Hippocampal formation (tissue), 2 donors: ENCODE results near the gene SEMA4D.
"Not testable (repeated sequence)": the region's sequence is repeated elsewhere in the genome, so short reads cannot be mapped to it uniquely, and the experiment has no call there.

Source experiments
- DNase-seq, 2 donors: peaks; one replicate each; lab custom pipeline; 2025; lab: John Stamatoyannopoulos, UW

SEMA4D gene

DNA sequence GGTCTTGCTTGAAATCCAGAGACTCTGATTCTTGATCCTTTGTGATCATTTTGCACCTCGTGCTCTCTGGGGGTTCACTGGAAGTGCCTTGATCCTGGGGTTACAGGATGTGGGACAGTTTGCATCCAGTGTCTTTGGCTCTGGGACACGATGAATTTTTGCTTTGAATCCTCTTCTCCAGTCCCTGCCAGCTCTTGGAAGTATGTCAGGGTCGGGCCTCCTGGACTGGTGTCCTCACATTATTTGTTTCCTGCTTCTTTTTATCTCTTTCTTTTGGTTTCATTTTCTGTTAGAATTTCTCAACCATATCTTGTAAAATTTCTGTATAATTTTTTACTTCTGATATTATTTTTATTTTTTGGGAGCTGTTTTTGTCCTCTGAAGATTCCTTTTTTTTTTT lies 145.5 kb downstream of the SEMA4D start:
- no peak for DNase-seq

DNA sequence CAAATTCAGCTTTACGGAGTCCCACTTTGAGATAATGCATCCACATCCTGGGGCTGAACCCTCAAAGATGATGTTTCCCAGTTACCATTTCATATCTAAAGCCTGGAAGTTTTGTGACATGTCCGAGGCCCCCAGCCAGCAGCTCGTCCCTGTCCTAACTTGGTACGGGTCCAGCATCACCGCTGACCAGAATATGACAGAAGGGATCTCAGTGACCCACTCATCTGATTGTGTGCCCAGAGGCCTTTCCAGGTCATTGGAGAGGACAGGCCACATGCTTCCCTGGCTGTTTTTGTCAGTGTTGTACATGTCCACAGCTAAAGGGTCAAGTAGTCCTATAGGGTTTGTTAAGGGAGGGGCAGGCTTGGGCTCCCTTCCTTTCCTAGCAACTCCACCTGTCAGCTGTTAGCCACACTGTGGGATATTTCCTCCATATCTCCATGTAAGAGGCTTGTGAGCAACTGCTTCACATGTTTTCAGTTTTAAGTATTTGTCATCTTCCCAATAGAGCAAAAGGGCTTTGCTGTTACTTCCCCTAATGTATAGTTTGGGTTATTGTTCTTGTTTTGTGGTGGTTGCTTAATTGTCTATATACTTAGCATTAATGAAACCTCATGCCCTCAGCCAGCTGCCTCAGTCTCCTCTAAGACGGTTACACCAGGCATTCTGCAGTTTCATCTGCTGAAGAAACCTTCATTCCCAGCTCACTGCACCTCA lies 146.2 kb downstream of the SEMA4D start:
- no peak for DNase-seq

DNA sequence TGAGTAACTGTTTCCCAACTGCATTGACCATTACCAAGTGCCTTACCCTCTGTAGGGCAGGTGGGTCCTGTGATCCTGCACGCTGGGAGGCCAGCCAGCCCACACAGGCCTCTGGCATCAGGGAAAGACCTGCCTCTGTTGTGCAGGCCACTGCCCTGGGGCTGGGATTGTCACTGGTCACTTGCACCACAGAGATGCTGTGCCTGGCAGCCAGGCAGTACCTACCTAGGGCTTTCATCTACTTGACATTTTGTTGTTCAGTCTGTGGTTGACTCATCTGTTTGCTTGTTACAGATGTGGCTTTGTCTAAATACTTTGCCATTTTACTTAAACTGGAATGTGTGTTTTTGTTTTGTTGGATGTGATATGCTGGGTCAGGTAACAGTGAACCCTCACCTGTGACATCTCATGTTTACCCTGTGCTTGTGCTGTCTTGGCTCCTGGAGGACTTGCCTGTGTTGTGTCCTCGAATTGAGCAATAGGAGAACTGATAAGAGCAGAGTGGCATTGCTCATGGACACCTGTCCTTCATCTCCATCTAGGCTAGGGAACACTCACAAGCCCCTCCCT lies 146.8 kb downstream of the SEMA4D start:
- no peak for DNase-seq

DNA sequence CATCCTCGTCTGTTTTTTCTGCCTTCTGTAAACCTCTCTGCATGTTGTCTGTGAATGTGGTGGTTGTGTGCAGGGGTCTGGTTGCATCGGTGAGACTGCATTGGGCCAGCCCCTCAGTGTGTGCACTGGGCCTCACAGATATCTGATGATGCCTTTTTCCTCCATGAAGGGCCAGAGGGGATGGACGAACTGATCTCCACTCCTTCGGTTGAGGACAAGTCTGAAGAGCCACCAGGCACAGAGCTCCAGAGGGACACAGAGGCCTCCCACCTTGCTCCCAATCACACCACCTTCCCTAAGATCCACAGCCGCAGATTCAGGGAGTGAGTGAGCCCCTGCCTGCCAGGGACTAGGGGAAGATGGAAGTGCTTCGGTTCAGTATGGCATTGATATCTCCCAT lies 148.3 kb downstream of the SEMA4D start:
- no peak for DNase-seq

DNA sequence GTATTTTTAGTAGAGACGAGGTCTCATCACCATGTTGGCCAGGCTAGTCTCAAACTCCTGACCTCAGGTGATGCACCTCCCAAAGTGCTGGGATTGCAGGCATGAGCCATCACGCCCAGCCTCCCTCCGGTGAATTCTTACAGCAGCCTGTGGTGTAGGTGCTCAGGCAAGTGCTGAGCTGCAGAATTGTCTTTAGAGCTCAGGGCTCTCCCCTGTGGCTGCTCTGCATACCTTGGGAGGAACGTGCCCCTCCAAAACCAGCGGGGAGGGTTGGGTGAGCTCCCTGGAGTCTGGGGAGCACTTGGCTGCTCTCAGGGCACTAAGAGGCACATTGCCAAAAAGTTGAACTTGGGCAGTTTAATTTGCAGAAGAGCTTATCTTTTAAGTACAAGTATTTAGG lies 150.3 kb downstream of the SEMA4D start:
- DNase-seq, result no peak

DNA sequence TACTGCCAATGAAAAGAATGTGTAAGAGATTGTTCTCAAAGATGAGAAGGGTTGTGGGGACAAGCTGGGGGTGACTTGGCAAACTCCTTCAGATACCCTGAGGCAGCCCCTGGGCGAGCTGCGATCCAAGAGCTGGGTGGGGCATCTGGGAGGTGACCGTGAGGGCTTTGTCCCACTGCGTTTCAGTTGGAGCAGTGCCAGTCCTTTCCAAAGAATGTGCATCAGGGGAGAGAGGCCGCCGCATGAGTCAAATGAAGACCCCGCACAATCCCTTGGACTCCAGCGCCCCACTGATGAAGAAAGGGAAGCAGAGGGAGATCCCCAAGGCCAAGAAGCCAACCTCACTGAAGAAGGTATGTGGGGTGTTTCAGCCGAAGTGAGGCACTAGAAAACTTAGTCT lies 151.2 kb downstream of the SEMA4D start:
- DNase-seq, result no peak

DNA sequence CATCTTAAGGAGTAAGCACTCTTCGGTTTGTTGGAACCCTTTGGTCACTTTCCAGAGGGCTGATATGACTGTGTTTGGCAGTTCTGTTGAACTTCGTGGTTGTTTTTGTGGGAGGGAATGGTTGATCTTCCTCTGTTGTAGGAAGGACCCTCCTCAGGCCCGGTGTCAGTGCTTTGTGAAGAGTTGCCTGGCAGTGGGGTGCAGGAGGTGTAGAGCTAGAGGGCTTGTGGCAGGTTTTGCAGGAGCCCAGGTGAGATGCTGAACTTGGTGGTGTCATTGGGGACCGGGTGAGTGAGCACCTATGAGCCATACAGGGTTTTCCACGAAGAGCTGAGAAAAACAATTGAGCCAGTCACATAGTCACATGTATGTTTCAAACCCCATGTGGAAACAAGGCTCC lies 152.4 kb downstream of the SEMA4D start:
- no peak for DNase-seq

DNA sequence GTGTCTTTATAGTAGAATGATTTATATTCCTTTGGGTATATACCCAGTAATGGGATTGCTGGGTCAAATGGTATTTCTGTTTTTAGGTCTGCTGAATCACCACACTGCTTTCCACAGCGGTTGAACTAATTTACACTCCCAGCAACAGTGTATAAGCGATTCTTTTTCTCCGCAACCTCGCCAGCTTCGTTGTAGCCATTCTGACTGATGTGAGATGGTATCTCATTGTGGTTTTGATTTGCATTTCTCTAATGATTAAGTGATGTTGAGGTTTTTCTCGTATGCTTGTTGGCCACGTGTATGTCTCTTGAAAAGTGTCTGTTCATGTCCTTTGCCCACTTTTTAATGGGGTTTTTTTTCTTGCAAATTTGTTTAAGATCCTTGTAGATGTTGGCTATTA lies 154.1 kb downstream of the SEMA4D start:
- not testable (repeated sequence) for DNase-seq

DNA sequence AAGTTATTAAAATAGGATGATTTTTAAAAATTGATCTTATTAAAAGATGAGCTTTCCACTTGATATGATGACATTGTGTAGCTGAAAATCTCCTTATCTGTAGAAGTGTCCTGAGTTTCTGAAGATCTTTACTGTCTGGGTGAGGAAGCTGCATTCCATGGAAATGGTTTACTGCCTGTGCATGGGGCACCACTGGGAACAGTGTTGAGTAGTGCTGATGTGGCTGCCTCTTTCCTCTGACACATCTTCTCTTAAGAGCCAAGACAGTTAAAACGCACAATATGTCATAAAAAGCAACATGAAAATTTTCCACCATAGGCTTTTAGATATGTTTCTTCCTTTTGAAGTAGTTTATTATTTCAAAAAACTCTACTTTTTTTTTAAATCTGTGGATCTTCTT lies 155.0 kb downstream of the SEMA4D start:
- DNase-seq, result no peak

DNA sequence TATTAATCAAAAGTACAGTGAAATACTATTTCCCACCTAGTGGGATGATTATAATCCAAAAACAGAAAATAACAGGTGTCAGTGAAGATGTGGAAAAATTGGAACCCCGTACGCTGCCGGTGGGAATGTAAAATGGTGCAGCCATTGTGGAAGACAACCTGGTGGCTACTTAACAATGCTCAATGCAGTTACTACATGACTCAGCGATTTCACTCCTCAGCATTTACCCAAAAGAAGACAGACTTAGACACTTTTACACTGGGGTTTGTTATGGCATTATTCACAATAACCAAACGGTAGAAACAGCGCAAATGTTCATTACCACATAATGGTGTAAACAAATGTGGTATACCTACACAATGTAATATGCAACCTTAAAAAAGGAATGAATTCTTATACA lies 155.7 kb downstream of the SEMA4D start:
- DNase-seq, result no peak

DNA sequence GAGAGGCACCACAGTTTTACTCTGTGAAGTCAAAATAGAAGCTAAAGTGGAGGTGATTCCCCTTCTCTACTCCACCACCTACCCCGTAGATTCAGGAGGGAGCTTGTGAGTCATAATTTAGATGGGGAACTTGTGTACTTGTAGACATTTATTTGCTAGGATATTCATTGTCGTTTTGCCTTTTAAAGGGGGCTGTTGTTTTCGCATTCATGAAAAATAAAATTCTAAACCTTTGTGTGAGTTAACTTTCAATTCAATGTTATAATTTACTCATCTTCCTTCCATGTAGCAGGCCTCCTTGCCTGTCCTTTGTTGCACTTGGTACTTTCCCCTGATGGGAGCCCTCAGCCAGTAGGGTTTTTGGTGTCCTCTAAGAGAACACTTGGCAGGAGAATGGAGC lies 157.6 kb downstream of the SEMA4D start:
- DNase-seq, result no peak

DNA sequence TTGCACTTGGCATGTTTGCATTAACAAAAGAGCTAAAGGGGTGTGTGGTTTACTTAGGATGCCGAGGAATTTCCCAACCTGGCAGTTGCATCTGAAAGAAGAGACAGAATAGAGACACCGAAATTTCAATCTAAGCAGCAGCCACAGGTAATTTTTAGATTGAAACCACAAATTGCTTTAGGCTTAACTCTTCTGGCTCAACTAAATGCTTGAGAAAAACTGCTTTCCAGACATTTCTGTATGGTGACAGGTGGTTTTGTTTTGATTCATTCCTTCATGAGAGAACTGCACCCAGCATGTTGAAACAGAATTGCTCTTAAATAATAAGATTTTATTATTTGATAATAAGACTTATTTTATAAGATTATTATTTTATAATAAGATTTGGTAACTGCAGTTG lies 158.1 kb downstream of the SEMA4D start:
- no peak for DNase-seq

DNA sequence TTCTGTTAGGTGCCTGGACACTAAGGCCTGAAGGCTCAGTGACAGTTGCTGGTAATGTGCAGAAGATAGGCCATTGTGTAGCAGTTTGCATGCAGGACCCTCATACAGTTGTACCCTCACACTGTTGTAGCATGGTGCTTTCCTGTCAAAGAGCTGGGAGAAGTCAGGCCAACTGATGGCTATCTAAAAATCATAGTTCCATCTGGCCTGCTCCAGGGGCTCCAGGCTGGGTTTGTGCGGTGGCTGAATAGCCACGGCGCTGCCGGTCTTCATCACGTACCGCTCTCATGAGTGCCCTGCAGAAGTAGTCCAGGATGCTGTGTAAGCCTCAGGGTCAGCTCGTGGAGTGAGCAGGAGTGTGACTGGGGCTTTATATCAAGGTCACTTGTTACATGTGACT lies 167.4 kb downstream of the SEMA4D start:
- DNase-seq, result no peak

DNA sequence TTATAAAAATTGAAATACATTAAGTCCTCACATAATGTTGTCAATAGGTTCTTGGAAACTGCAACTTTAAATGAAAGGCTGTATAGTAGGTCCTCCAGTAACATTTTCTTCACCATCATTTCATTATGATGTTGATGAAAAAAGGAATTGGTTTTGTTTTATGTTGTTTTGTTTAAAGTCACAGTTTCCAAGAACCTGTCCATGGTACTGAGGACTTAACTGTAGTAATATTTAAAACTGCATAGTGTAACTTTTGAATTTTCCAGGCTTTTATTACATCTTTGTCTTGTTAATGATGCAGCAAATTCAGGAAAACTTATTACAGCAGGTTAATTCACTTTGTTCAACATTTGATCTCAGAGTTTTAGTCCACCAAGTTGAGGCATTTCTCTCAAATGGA lies 168.0 kb downstream of the SEMA4D start:
- DNase-seq, result no peak

DNA sequence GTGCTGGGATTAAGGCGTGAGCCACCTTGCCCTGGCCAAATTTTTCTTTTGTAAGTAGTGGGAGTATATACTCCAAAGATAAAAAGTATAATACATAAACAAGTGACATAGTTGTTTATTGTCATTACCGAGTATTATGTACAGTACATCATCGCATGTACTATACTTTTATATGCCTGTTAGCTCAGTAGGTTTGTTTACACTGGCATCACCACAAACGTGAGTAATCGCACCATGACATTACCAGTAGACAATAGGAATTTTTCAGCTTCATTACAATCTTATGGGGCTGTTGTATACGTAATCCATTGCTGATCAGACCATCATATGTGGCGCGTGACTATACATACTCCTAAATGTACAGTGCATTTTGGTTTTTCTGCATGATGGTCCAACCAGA lies 169.8 kb downstream of the SEMA4D start:
- DNase-seq, result no peak

DNA sequence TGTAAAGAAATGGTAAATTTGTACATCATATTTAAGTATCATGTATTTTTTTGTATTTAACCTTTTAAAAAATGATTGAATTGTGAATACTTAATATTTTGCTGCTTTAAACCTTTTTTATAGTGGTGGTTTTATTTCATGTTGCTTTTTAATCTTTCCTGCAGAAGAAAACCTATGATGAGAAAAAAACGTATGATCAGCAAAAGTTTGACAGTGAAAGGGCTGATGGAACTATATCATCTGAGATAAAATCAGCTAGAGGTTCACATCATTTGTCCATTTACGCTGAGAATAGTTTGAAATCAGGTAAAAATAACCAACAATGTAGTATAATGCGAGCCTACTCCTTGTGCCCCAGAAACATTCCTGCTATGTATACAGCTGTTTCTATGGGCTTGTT lies 172.2 kb downstream of the SEMA4D start:
- DNase-seq, result no peak

DNA sequence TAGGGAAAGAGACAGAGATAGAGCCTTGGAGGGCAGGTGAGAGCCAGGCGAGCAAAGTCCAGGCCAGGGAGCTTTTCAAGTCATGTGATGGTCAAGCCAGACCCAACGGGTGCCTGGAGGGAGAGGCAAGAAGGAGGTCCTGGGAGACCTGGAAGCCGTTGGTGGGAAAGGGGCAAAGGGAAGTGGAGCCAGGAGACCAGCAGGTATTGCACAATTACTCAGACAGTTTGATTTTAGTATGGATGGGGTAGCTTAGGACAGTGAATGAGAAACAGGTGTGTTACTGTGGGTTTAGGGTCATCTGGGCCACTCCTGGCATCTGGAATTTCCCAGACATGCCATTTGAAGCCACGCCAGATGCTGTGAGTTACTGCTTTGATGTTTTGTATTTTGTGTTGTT lies 174.5 kb downstream of the SEMA4D start:
- DNase-seq, result no peak

DNA sequence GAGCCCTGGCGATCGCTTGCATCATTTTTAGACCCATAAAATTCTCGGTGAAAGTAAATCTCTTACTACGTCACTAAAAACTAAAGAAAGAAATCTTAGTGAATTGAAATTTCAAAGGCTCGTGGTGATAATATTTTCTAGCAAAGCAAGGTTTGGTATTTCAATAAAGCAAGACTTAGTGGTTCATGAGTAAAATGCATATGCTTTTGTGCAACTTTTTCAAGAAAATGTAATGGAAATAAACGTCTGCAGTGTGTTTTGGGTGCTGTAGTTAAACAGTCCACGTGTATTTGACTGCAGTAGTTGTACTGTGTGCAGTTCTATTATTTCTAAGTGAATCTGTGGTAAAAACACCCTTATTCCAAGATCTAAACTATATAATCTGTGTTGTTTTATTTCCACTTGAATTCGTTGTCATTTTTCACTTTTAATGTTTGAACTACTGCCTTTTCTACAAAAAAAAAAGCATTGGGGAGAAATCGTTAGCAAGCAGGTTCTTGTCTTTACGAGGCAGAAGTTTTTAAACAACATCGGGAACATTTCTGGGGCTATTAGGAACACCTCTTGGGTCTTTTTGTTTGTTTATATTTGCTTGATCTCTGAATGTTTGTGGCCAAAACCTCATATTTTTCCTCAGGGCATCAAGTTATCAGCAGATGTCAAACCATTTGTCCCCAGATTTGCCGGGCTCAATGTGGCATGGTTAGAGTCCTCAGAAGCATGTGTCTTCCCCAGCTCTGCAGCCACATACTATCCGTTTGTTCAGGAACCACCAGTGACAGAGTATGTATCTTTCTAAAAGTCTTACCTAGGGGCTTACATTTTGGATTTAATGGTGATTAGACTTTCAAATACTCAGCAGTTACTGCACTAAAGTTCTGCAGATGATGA lies 178.7 kb downstream of the SEMA4D start:
- DNase-seq, result no peak

DNA sequence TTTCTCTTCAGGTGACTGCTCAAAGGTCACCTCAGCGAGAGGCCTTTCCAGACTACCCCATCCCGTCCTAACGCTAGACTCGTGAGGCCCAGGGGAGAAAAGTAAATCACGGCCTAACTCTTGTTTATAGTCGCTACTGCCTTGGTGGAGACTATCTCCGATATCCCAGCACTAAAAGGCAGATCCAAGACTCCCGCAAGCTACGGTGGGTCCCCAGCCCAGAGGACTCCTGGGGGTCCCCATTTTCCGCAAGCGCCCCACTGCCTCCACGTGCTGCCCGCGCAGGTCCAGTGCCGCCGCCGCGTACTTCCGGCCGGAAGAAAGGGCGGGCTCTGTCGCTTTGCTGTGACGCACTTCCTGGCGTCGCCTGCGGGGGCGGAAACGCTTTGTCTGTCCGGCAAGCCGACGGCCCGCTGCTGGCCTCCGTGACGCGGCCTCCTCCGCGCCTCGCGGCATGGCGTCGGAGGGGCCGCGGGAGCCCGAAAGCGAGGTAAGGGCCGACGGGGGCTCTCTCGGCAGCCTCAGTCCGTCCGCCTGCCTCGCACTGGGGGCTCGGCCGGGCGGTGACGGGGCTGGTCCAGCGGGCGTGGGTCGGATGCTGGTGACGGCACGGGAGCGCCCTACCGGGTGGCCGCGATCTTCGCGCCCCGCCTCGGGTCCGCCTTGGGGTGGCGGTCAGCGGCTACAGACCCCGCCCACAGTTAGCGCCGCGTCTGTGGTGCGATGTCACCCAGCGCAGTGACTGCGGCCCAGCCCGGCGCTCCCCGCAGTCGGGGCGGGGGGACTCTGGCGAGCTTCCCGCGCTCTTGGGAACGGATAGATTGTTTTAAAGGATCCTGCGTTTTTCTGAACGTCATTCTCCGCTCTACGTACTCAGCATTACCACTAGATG lies 179.5 kb downstream of the SEMA4D start, which contains the start of gene SECISBP2:
Gene SECISBP2, plus strand, starts transcription at position 378 of the 892 bp plus-strand sequence. Its CDS starts 77 bp downstream, at position 455.
- DNase-seq, result peak; percentile 92 to 96

DNA sequence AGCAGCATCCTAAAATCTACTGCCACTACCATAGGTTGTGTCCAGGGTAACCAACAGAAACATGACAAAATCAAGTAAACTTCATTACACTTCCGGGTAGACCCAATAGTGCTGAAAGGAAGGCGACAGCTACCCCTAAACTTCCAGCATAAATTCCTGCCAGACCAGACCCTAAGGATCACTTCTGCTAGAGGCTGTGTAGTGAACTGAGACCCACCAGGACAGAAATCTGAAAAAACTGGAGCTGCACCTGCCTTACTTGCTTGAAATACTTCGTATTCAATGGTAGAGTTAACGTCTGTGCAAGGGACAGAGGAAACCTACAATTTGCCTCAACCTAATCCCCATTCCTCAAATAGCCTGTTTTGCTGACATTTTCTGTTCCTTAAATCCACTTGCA lies 180.6 kb downstream of the SEMA4D start:
- no peak for DNase-seq

DNA sequence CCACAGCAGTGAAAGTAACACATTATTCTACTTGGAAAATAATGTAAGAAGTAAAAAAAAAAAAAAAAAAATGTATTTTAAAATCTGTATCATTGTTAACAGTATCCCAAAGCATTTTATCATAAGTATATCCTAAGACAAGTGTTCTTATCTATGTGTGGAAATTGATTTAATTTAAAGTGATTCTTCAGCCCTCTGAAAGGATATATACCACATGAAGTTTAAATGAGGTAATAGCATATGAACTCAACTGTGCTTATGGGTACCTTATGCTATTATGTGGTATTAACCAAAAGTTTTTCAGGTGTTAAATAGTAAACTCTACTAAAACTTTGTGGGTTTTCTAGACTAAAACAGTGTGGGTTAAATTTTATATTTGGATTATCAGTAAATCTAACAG lies 182.4 kb downstream of the SEMA4D start:
- no peak for DNase-seq

DNA sequence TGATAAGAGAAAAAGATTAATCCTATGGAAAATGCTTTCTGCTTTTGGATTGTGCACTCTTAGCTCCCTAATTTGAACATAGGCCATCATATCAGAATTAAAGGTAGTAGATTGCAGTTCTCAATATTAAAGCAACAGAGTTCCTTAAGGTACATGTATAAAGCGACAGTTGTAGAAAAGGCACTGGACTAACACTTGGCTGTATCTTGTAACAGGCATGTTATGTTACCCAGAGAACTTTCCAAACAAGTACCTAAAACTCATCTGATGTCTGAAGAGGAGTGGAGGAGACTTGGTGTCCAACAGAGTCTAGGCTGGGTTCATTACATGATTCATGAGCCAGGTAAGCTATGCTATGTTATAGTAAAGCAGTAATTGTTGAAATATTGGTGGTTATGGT lies 183.0 kb downstream of the SEMA4D start:
- no peak for DNase-seq
